Astrocyte of the spinal cord (primary cell): Measurements from ENCODE around the gene SCN2B.

Experiments used
- DNase-seq: peaks from one replicate; pipeline ENCODE4 v3.0.0; 2011; ENCODE audit warnings: low read depth, low spot score
- H3K4me3 ChIP-seq: 2 replicates; pipeline ENCODE4 v1.5.1; 2011; ENCODE audit warnings: low read depth, mild to moderate bottlenecking, low read length, moderate library complexity
- in situ Hi-C: cut with HindIII; loops from 2 replicates; pipeline ENCODE4 v1.10.0; 2017; ENCODE audit warnings: low sequenced_read_pairs
- TF ChIP-seq, protein P1 (sequence below): IDR thresholded peaks from 2 replicates; pipeline ENCODE4 v1.5.1; 2012; ENCODE audit warnings: low read depth, mild to moderate bottlenecking, low read length, inconsistent platforms

The SCN2B gene

DNA sequence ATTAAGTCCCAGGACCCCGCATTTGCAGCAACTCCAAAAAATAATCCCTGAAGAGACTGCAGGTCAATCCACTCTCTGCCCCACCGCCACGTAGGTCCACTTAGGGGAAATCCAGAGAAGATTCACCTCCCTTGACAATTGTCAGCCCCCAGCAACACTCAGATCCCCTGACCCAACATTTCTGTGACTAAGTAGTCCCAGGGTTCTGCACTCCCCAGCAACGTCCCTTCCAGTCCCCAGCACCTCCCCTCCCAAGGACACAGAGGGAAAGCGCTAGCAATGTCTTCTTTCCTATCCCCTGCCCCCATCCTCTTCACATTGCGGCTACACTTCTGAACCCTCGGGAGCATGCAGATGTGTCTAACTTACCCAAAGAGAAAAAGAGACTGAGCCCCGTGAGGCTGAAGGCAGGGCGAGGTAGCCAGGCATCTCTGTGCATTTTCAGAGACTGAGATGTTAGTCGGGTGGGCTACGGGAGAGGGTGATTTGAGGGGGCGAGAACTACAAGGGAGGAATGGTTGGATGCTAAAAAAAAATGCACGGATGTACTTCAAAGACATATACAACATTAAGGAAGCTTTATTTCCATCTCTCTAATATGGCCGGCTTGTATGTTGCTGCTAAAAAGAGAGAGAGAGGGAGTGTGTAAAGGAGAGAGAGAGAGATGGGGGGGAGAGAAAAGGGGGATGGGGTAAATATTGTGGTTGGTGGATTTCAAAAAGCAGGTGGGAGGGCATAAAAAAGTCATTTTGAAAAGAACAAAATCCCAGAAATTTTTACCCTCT, at the start of gene SCN2B:
Gene SCN2B, minus strand, starts transcription at position 647 of the 785 bp plus-strand sequence. Its CDS starts 208 bp downstream, at position 439.
- in situ Hi-C loops = no loop called here
- H3K4me3 ChIP-seq = no peak within 1 kb of the TSS
- DNase-seq = no peak
- TF ChIP-seq, protein P1, sequence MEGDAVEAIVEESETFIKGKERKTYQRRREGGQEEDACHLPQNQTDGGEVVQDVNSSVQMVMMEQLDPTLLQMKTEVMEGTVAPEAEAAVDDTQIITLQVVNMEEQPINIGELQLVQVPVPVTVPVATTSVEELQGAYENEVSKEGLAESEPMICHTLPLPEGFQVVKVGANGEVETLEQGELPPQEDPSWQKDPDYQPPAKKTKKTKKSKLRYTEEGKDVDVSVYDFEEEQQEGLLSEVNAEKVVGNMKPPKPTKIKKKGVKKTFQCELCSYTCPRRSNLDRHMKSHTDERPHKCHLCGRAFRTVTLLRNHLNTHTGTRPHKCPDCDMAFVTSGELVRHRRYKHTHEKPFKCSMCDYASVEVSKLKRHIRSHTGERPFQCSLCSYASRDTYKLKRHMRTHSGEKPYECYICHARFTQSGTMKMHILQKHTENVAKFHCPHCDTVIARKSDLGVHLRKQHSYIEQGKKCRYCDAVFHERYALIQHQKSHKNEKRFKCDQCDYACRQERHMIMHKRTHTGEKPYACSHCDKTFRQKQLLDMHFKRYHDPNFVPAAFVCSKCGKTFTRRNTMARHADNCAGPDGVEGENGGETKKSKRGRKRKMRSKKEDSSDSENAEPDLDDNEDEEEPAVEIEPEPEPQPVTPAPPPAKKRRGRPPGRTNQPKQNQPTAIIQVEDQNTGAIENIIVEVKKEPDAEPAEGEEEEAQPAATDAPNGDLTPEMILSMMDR = no peak

DNA sequence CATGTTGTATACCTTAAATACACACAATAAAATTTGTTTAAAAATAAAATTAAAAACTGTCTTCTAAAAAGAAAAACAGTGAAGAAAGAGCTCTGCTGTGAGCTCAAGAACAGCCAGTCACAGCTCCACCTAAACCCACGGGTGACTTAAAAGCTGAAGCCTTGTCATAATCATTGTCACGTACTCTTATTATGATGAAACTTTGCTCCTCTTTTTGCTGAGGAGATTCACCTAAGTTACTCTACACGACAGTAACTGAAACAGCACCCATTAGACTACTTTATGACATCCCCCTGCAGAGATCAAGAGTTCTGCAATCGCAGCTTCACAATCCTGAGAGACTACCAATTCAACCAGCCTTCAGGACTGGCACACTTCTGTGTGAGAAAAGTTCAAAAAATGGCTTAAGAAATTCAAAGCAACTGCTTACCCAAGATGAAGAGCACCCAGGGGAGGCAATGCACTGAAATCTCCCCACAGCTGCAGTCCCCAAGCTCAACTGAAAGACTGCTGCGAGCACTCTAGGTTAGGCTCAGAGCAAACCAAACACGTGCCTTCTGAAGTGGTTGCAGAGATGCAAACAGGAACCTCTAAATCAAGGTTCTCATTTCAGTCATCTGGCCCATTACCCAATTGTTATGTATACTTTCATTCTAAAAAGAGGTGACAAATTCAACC, 48.2 kb upstream of the SCN2B start, which contains the start of gene JAML:
Gene JAML, minus strand, starts transcription at position 501 of the 678 bp plus-strand sequence. CDS start 10,145 bp downstream, outside the sequence.
- no peak for DNase-seq
- TF ChIP-seq, protein P1 = no peak
- in situ Hi-C loops = no loop called here
- H3K4me3 ChIP-seq = no peak within 1 kb of the TSS

GRCh38 chr11:118223992-118224391, 47.6 kb upstream of the SCN2B start:
- TF ChIP-seq, protein P1 = no peak
- in situ Hi-C loops = no loop called here
- no peak for DNase-seq
- H3K4me3 ChIP-seq = no peak overlapping the region

DNA sequence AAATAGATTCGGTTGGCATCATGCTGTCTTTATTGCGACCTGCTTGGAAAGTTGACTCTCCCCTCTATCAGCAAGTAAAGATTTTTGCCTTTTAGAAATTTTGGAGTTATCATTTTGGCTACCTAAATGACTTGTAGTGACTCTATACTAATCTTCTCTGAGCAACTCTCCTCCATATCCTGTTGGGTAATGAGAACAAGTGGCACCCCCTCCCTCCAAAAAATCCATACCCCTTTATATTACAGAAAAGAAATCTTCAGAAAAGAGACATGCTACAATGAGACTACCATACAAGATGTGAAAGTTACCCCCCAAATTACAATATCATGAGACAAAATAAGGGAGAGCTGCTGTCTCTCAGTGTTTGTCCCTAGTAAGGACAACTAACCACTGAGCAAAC, 47.1 kb upstream of the SCN2B start:
- TF ChIP-seq, protein P1 = no peak
- no peak overlapping the region for H3K4me3 ChIP-seq
- no peak for DNase-seq
- in situ Hi-C loops = no loop called here

DNA sequence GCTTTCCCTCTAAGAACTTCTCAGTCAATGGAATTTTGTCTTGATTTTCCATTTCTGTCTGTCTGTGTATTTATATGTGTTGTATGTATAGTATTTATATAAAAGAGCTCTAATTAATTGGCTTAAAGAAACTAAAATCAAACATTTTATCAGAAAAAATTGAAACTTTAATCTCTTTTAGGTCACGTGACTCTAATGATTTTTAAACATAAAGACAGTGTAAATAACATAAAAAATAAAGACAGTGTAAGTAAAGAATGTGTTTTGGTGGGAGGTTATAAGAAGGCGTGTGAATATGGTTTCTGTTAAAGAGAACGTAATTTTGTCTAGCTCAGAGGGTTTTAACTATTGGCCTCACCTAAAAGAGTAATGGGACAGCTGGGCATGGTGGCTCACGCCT, 46.0 kb upstream of the SCN2B start:
- H3K4me3 ChIP-seq = no peak overlapping the region
- in situ Hi-C loops = no loop called here
- TF ChIP-seq, protein P1 = no peak
- DNase-seq = no peak

DNA sequence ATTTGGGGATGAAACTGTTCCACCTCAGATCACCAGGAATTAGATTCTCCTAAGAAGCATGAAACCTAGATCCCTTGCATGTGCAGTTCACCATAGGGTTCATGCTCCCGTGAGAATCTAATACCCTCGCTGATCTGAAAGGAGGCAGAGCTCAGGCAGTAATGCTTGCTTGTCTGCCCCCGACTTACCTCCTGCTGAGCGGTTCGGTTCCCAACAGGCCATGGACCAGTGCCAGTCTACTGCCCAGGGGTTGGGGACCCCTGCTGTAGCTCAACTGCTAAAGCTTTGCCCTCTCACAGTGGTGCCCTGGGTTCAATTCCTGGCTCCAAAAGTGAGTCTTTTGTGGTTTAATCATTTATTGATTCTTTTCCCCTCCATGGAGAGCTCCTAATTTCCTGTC, 45.0 kb upstream of the SCN2B start:
- in situ Hi-C loops = no loop called here
- no peak overlapping the region for H3K4me3 ChIP-seq
- TF ChIP-seq, protein P1 = no peak
- DNase-seq = no peak
